Fibroblast of skin of right quadriceps (primary cell): ENCODE data around the gene AKNA.

ENCODE experiments used
- DNase-seq: peaks from one replicate; pipeline ENCODE4 v3.0.0-alpha.2; 2013

AKNA gene

GRCh38 chr9:114387680-114388356 lies at the start of gene AKNA:
Gene AKNA (minus strand): TSS chr9:114387982. CDS start chr9:114381333, 6,649 bp downstream.
- DNase-seq, result peak; percentile 77

- DNase-seq, result no peak
Observed at GRCh38 chr9:114437401-114437893, 49.7 kb upstream of the AKNA start.

- DNase-seq, result peak; percentile 32
Observed at GRCh38 chr9:114434878-114435311, 47.1 kb upstream of the AKNA start.

- DNase-seq, result no peak
Observed at GRCh38 chr9:114433720-114434255, 46.0 kb upstream of the AKNA start.

- no peak for DNase-seq
Observed at GRCh38 chr9:114433086-114433485, 45.3 kb upstream of the AKNA start.

- DNase-seq, result no peak
Observed at GRCh38 chr9:114432323-114433067, 44.7 kb upstream of the AKNA start.

- no peak for DNase-seq
Observed at GRCh38 chr9:114431770-114432169, 44.0 kb upstream of the AKNA start.

- DNase-seq, result no peak
Observed at GRCh38 chr9:114431003-114431402, 43.2 kb upstream of the AKNA start.

GRCh38 chr9:114430457-114430856 lies 42.7 kb upstream of the AKNA start:
- DNase-seq, result no peak

GRCh38 chr9:114429488-114429887 lies 41.7 kb upstream of the AKNA start:
- DNase-seq, result no peak

- DNase-seq, result no peak
Observed at GRCh38 chr9:114428466-114428865, 40.7 kb upstream of the AKNA start.

GRCh38 chr9:114427644-114428043 lies 39.9 kb upstream of the AKNA start:
- DNase-seq, result no peak

GRCh38 chr9:114426046-114426948 lies 38.5 kb upstream of the AKNA start:
- DNase-seq, result no peak

GRCh38 chr9:114425126-114425525 lies 37.3 kb upstream of the AKNA start:
- no peak for DNase-seq

GRCh38 chr9:114424126-114424525 lies 36.3 kb upstream of the AKNA start:
- DNase-seq, result no peak

- DNase-seq, result no peak
Observed at GRCh38 chr9:114423181-114423580, 35.4 kb upstream of the AKNA start.

GRCh38 chr9:114421147-114421546 lies 33.4 kb upstream of the AKNA start:
- DNase-seq, result no peak

GRCh38 chr9:114419796-114420195 lies 32.0 kb upstream of the AKNA start:
- DNase-seq, result no peak

- no peak for DNase-seq
Observed at GRCh38 chr9:114418053-114418452, 30.3 kb upstream of the AKNA start.

- DNase-seq, result peak; percentile 80
Observed at GRCh38 chr9:114417511-114417910, 29.7 kb upstream of the AKNA start.

- DNase-seq, result no peak
Observed at GRCh38 chr9:114416906-114417305, 29.1 kb upstream of the AKNA start.

GRCh38 chr9:114416290-114416689 lies 28.5 kb upstream of the AKNA start:
- DNase-seq, result no peak

GRCh38 chr9:114414346-114414745 lies 26.6 kb upstream of the AKNA start:
- no peak for DNase-seq
